Endothelial cell of umbilical vein (primary cell): ENCODE results near the gene MRPL38.

Experiments used
- CTCF ChIP-seq, 2 donors: IDR thresholded peaks; 1 replicate in 1 of 2; 2 replicates in 1 of 2; pipeline ENCODE4 v1.5.1; 2011; ENCODE audit warnings: low read length in 2 of 2, mild to moderate bottlenecking in 2 of 2, moderate library complexity in 2 of 2, control low read depth in 1 of 2, inconsistent platforms in 1 of 2, low read depth in 1 of 2; ENCODE audit not compliant: insufficient read depth in 1 of 2; ENCODE audit errors: extremely low read depth in 1 of 2
- EZH2 ChIP-seq: IDR thresholded peaks from 2 replicates; pipeline ENCODE4 v1.6.1; 2012; ENCODE audit warnings: borderline replicate concordance, low read depth, mild to moderate bottlenecking, moderate library complexity, low read length, inconsistent platforms; ENCODE audit not compliant: severe bottlenecking
- JUN ChIP-seq: IDR thresholded peaks from 2 replicates; pipeline ENCODE4 v1.6.1; 2011; ENCODE audit warnings: borderline replicate concordance, low read depth; ENCODE audit not compliant: insufficient read length, insufficient read depth
- POLR2A ChIP-seq: IDR thresholded peaks from 2 replicates; pipeline ENCODE4 v1.6.1; 2012; ENCODE audit warnings: low read depth, mild to moderate bottlenecking, control low read depth, low read length

- TF ChIP-seq CTCF (IDR thresholded peaks at IDR 0.05; ENCODE audit: extremely low read depth in 1 of 2, insufficient read depth in 1 of 2, low read depth in 1 of 2, low read length in 2 of 2) (no peak), JUN (no peak), POLR2A (no peak), EZH2 (no peak)
Measured at GRCh38 chr17:75917917-75918445, 13.3 kb upstream of the MRPL38 start.
